Measurements from ENCODE around the gene GOLIM4.
"Not testable (repeated sequence)": the region's sequence is repeated elsewhere in the genome, so short reads cannot be mapped to it uniquely, and the experiment has no call there.

The GOLIM4 gene

GRCh38 chr3:168049367-168049974 lies 46.3 kb downstream of the GOLIM4 start:
- in situ Hi-C loops (cut with HindIII; ENCODE audit: low sequenced_read_pairs), result loop anchor here (10.0 kb wide), 1 partner anchor 115 kb away; no protein-coding TSS in a partner anchor

- in situ Hi-C loops (cut with HindIII; ENCODE audit: low sequenced_read_pairs), result loop anchor here (10.0 kb wide), 1 partner anchor 116 kb away; no protein-coding TSS in a partner anchor
These were observed 47.1 kb downstream of the GOLIM4 start for GRCh38 chr3:168048414-168049330.

- in situ Hi-C loops (cut with HindIII; ENCODE audit: low sequenced_read_pairs), result loop anchor here (10.0 kb wide), 1 partner anchor 117 kb away; no protein-coding TSS in a partner anchor
These were observed 47.8 kb downstream of the GOLIM4 start for GRCh38 chr3:168047936-168048335.

- in situ Hi-C loops (cut with HindIII; ENCODE audit: low sequenced_read_pairs), result loop anchor here (10.0 kb wide), 1 partner anchor 118 kb away; no protein-coding TSS in a partner anchor
These were observed 48.4 kb downstream of the GOLIM4 start for GRCh38 chr3:168047190-168047795.

- in situ Hi-C loops (cut with HindIII; ENCODE audit: low sequenced_read_pairs), result loop anchor here (5.0 to 10.0 kb wide), 3 partner anchors 73 to 121 kb away; no protein-coding TSS in a partner anchor
These were observed 51.7 kb downstream of the GOLIM4 start for GRCh38 chr3:168044049-168044448.

- in situ Hi-C loops (cut with HindIII; ENCODE audit: low sequenced_read_pairs), result loop anchor here (5.0 to 10.0 kb wide), 3 partner anchors 77 to 124 kb away; no protein-coding TSS in a partner anchor
These were observed 55.0 kb downstream of the GOLIM4 start for GRCh38 chr3:168040607-168041208.

- in situ Hi-C loops (cut with HindIII; ENCODE audit: low sequenced_read_pairs), result no loop called here
These were observed 58.7 kb downstream of the GOLIM4 start for GRCh38 chr3:168037020-168037419.

- in situ Hi-C loops (cut with HindIII; ENCODE audit: low sequenced_read_pairs), result no loop called here
These were observed 59.1 kb downstream of the GOLIM4 start for GRCh38 chr3:168036619-168037018.

- in situ Hi-C loops (cut with HindIII; ENCODE audit: low sequenced_read_pairs), result no loop called here
These were observed 61.4 kb downstream of the GOLIM4 start for GRCh38 chr3:168034152-168034928.

GRCh38 chr3:168030577-168030976 lies 65.1 kb downstream of the GOLIM4 start:
- in situ Hi-C loops (cut with HindIII; ENCODE audit: low sequenced_read_pairs), result no loop called here

GRCh38 chr3:168029705-168030104 lies 66.0 kb downstream of the GOLIM4 start:
- in situ Hi-C loops (cut with HindIII; ENCODE audit: low sequenced_read_pairs), result no loop called here

GRCh38 chr3:168028086-168028485 lies 67.6 kb downstream of the GOLIM4 start:
- in situ Hi-C loops (cut with HindIII; ENCODE audit: low sequenced_read_pairs), result no loop called here

- in situ Hi-C loops (cut with HindIII; ENCODE audit: low sequenced_read_pairs), result no loop called here
These were observed 69.0 kb downstream of the GOLIM4 start for GRCh38 chr3:168026764-168027163.

- in situ Hi-C loops (cut with HindIII; ENCODE audit: low sequenced_read_pairs), result no loop called here
These were observed 70.6 kb downstream of the GOLIM4 start for GRCh38 chr3:168025076-168025475.

GRCh38 chr3:168024537-168024941 lies 71.2 kb downstream of the GOLIM4 start:
- in situ Hi-C loops (cut with HindIII; ENCODE audit: low sequenced_read_pairs), result no loop called here

GRCh38 chr3:168021737-168022450 lies 73.8 kb downstream of the GOLIM4 start:
- in situ Hi-C loops (cut with HindIII; ENCODE audit: low sequenced_read_pairs), result no loop called here

- in situ Hi-C loops (cut with HindIII; ENCODE audit: low sequenced_read_pairs), result not testable (repeated sequence)
These were observed 84.4 kb downstream of the GOLIM4 start for GRCh38 chr3:168011280-168011679.

- in situ Hi-C loops (cut with HindIII; ENCODE audit: low sequenced_read_pairs), result no loop called here
These were observed 89.1 kb downstream of the GOLIM4 start for GRCh38 chr3:168006584-168006983.

GRCh38 chr3:168003911-168004310 lies 91.8 kb downstream of the GOLIM4 start:
- in situ Hi-C loops (cut with HindIII; ENCODE audit: low sequenced_read_pairs), result loop anchor here (5.0 kb wide), 1 partner anchor 42 kb away; no protein-coding TSS in a partner anchor
